ENCODE data around the gene BRD2. TPM values are rescaled to one million over a fixed set of nuclear protein-coding genes. Genes with fewer than 3 reads are reported as not detected.
A peak's percentile ranks its signal among the peaks of the same experiment; 100 is the strongest.

The BRD2 gene
- 100 to 1,000 TPM; 107 to 154 (median 124) TPM for total RNA-seq

DNA sequence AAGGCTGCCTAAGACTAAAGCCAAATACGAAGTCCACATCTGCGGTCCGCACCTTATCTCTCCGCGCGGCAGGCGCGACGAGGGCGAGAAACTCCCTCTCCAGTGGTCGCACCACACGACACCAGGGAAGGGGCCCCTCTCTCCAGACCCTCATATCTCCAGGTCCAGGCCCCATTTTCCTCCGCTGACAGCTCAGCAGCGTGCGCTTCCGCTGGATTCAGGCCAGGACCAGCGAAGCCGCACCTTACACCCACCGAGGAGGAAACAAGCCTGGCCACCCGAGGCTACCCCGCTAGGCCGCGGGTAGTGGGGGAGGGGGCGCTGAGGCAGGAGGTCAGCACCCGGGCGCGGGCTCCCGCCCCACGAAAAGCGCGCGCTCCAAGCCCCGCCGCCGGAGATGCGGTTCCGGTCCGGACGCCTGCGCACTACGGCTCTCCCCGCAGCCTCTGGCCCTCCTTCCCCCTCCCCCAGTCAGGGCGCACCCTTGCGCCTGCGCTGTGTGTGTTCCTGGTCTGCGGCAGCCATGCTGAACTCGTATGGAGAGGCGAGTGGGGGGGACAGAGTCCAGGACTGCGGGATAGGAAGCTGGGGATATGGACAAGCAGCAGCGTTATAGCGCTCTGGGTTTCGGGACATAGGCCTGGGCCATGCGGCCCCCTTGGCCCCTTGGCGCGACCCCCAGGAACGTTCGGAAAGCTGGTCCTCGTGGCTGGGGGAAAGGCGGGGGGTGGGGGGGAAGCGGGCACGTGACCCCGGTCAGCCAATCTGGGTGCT is at the start of gene BRD2:
TSS of gene BRD2 (plus strand) at position 502 of the 774 bp plus-strand sequence. CDS start 4,305 bp downstream, outside the sequence.
- WGBS, 2 donors (ENCODE audit: low coverage in 1 of 2): 0% methylated on average over 15 of the region's 62 CpGs; no CpG with 5 or more reads in 1 of the 2 donors
- Histone ChIP-seq H3K9me3 (no peaks in the 10 kb centered on the region), H3K4me3 (peak within 1 kb of the TSS; percentile 66 to 91), H3K4me1 (peaks cover 2 to 21% (median 4%) of the 10 kb centered on the region in 3 donors), H3K36me3 (peaks cover 0 to 10% of the 10 kb centered on the region in 2 donors), H3K27me3 (no peaks in the 10 kb centered on the region), H3K27ac (peak within 1 kb of the TSS; percentile 94 to 100 (median 98))
- peak; percentile 76 for ATAC-seq
- TF ChIP-seq EP300 (IDR thresholded peaks at IDR 0.05) (no peak), POLR2AphosphoS5 (IDR thresholded peaks at IDR 0.05) (peak; percentile 83), POLR2A (IDR thresholded peaks at IDR 0.05) (peak; percentile 85 to 87)
- TF ChIP-seq, protein P1, sequence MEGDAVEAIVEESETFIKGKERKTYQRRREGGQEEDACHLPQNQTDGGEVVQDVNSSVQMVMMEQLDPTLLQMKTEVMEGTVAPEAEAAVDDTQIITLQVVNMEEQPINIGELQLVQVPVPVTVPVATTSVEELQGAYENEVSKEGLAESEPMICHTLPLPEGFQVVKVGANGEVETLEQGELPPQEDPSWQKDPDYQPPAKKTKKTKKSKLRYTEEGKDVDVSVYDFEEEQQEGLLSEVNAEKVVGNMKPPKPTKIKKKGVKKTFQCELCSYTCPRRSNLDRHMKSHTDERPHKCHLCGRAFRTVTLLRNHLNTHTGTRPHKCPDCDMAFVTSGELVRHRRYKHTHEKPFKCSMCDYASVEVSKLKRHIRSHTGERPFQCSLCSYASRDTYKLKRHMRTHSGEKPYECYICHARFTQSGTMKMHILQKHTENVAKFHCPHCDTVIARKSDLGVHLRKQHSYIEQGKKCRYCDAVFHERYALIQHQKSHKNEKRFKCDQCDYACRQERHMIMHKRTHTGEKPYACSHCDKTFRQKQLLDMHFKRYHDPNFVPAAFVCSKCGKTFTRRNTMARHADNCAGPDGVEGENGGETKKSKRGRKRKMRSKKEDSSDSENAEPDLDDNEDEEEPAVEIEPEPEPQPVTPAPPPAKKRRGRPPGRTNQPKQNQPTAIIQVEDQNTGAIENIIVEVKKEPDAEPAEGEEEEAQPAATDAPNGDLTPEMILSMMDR (IDR thresholded peaks at IDR 0.05): no peak

DNA sequence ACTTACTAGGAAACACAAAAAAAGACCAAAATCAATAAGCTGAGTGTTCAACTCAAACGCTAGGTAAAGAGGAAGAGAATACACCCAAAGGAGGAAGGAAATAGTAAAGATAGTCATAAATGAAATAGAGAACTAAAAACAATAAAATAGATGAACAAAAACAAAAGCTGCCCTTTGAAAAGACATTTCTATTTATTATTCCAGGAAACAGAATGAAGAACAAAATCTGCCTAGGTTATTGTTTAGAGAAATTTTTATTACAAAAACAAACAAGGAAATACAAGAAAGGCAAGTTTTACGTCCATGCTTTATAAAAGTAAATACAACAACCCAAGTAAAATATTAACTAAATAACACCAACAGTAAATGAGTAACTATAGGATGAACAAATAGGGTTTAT is 47.7 kb upstream of the BRD2 start:
- Histone ChIP-seq H3K4me3 (no peak overlapping the region), H3K27ac (no peak overlapping the region), H3K36me3 (no peaks in the 10 kb centered on the region), H3K4me1 (no peaks in the 10 kb centered on the region), H3K9me3 (no peaks in the 10 kb centered on the region), H3K27me3 (peaks cover 34% of the 10 kb centered on the region)
- ATAC-seq: no peak
- 50 to 66% methylated on average over 2 of the region's 2 CpGs for WGBS, 2 donors (ENCODE audit: low coverage in 1 of 2)
- TF ChIP-seq EP300 (IDR thresholded peaks at IDR 0.05) (no peak), POLR2A (IDR thresholded peaks at IDR 0.05) (no peak), POLR2AphosphoS5 (IDR thresholded peaks at IDR 0.05) (no peak)
- TF ChIP-seq, protein P1 (IDR thresholded peaks at IDR 0.05): no peak

GRCh38 chr6:32922083-32922482 is 46.3 kb upstream of the BRD2 start:
- Histone ChIP-seq H3K9me3 (no peaks in the 10 kb centered on the region), H3K27ac (no peak overlapping the region), H3K36me3 (no peaks in the 10 kb centered on the region), H3K4me3 (no peak overlapping the region), H3K4me1 (no peaks in the 10 kb centered on the region), H3K27me3 (peaks cover 32% of the 10 kb centered on the region)
- 74 to 75% methylated on average over 2 of the region's 2 CpGs for WGBS, 2 donors (ENCODE audit: low coverage in 1 of 2)
- TF ChIP-seq, protein P1 (IDR thresholded peaks at IDR 0.05): no peak
- TF ChIP-seq POLR2A (IDR thresholded peaks at IDR 0.05): no peak
- no peak for TF ChIP-seq POLR2AphosphoS5 (IDR thresholded peaks at IDR 0.05)
- no peak for TF ChIP-seq EP300 (IDR thresholded peaks at IDR 0.05)
- ATAC-seq: no peak

- no peaks in the 10 kb centered on the region for H3K9me3 ChIP-seq
- H3K4me3 ChIP-seq: no peak overlapping the region
- ATAC-seq: no peak
- no peaks in the 10 kb centered on the region for H3K36me3 ChIP-seq
- no peaks in the 10 kb centered on the region for H3K27me3 ChIP-seq
- H3K4me1 ChIP-seq: no peaks in the 10 kb centered on the region
- TF ChIP-seq EP300 (IDR thresholded peaks at IDR 0.05): no peak
- TF ChIP-seq POLR2A (IDR thresholded peaks at IDR 0.05): no peak
- TF ChIP-seq, protein P1 (IDR thresholded peaks at IDR 0.05): no peak
- TF ChIP-seq POLR2AphosphoS5 (IDR thresholded peaks at IDR 0.05): no peak
- 0% methylated on average over 1 of the region's 1 CpG for WGBS, 2 donors (ENCODE audit: low coverage in 1 of 2)
- no peak overlapping the region for H3K27ac ChIP-seq
These were observed 37.2 kb upstream of the BRD2 start for GRCh38 chr6:32931211-32931610.
